ENCODE results near the gene CEACAM3.

The CEACAM3 gene

DNA sequence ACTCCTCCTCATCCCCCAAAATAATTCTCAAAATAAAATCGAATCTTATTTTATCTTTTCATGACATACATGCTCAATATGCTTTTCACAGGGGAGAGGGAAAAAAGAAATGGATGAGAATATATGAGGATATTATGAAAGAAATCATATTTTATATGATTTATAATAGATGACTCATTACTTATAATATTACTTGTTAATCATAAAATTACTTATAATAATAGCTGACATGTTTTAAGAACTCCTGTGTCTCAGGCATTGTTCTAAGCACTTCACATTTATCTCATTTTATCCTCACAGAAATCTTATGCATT is 3.0 kb upstream of the CEACAM3 start:
- no peak for DNase-seq

GRCh38 chr19:41795031-41795461 is 1.3 kb upstream of the CEACAM3 start:
- DNase-seq, result peak; percentile 54

DNA sequence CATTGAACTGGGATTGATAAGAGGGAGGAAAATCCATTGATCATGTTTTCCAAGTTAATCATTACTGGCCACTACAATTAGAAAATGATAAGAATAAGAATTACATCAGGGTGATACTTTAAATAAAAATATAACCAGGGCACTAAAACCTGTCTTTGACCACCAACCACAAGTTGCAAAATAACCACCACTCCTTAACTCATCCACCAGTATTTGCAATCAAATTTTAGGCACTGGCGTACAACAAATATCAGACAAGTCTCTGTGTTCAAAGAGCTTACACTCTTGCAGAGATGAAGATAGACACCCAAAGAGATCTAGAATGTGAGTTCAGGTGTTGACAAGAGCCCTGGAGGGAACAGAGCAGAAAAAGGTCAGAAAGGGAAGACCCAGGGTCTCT is 514 bp downstream of the CEACAM3 start:
- no peak for DNase-seq

DNA sequence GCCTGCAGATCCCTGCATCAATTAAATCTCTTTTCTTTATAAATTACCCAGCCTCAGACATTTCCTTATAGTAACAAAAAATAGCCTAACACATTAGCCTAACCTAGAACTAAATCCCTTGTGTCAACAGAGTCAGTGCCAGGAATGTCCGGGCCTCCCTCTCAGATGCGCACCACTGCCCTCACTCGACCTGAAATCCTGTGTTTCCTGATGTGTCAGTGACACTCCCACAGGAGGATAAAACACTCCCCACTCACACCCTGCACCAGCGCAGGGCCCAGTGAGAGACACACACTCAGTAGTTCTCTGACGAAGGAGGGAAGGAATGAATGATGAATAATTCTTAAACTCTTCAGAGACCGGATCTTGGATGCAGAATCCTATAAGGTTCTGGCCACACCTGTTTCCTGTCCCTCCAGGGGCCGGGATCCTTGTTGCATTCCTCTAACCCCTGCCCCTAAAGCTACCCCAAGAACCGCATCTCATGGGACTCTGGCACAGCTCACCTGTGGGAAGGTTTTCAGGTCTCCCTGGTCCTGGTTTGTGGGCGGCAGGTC is 3.1 kb downstream of the CEACAM3 start:
- DNase-seq, result no peak

GRCh38 chr19:41801031-41801430 is 4.6 kb downstream of the CEACAM3 start:
- DNase-seq, result no peak

DNA sequence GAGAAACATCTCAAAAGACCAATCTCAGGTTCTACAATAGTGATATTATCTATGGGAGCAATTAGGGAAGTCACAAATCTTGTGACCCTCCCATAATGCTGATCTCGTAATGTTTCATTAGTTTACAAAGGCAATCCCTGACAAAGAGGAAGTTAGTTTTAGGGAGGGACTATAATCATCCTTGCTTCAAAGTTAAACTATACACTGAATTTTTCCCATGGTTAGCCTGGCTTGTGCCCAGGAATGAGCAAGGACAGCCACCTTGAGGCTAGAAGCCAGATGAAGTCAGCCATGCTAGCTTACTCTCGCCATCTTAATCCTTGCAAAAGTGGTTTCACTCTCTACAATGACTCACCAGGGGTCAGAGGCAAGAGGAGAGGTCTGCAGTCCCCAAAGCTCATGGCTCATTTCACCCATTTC is 5.4 kb downstream of the CEACAM3 start:
- no peak for DNase-seq

DNA sequence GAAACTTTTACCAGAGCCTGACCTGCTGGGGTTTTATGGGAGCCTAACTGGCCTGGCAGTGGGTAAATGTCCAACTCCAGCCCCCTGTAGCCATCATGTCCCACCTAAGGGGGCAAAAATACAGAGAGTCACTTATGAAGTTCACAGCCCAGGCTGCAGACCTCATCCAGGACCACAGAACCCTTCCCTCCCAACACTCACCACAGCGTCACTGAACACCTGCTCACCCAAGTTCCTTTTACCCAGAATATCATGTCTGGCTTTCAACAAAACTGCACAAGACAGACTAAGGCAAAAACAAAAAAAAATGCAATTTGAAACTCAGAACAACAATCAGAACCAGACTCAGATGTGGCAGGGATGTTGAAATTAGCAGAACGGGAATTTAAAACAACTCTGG is 6.4 kb downstream of the CEACAM3 start:
- no peak for DNase-seq

DNA sequence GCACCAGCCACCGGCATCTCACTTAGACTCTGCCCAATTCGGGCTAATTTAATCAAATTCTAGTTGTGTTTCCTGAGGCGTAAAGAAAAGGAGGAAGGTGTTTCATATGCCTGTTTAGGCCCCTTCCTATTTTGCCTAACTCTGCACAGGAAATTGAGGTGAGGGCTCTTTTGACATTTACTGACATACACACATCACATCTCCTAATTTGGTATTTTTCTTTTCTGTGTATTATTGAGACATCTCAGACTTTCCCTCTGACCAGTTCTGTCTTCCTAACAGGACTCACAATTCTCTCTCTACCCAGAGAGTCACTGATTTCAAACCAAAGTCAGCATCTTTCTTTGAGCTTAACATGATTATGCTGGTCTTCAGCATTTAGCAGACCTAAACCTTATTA is 7.9 kb downstream of the CEACAM3 start:
- DNase-seq, result no peak

- DNase-seq, result no peak
These were observed 10.8 kb downstream of the CEACAM3 start for GRCh38 chr19:41807176-41807575.

- no peak for DNase-seq
These were observed 12.5 kb downstream of the CEACAM3 start for GRCh38 chr19:41808663-41809566.

GRCh38 chr19:41810301-41810700 is 13.9 kb downstream of the CEACAM3 start:
- no peak for DNase-seq

- DNase-seq, result no peak
These were observed 14.6 kb downstream of the CEACAM3 start for GRCh38 chr19:41811036-41811435.

GRCh38 chr19:41811981-41812380 is 15.6 kb downstream of the CEACAM3 start:
- DNase-seq, result no peak

DNA sequence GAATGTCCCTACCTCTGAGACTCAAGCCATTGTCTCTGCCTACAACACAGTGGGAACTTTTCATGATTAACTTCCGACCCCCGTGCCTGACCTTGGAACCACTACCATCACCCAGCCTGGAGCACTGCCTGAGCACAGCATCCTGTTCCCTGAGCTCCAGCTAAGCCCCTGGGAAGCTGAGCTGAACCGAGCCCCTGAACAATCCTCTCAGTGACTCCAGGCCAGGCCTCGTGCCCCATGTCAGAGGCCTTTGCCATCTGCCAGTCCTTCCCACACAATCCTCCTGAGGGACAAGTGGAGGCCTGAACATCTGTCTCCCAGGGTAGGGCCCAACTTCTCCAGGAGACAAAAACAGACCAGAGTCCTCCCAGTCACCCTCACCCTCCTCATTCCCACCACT is 17.5 kb downstream of the CEACAM3 start:
- DNase-seq, result no peak

DNA sequence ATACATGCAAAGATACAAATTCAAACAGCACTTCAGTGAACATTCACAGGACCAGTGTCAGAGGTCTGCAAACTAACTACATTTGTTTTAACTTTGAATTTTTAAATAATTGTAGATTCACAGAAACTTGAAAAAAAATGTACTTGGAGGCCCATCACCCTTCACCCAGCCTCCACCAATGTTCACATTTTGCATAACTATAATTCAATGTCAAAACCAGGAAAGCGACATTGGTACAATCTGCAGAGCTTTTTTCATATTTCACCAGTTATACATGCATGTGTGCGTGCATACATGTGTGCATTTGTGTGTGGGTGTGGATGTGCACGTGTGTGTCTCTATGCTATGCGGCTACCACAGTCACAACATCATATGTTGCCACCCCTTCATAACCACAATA is 18.9 kb downstream of the CEACAM3 start:
- DNase-seq, result no peak

- no peak for DNase-seq
These were observed 20.4 kb downstream of the CEACAM3 start for GRCh38 chr19:41816761-41817160.

DNA sequence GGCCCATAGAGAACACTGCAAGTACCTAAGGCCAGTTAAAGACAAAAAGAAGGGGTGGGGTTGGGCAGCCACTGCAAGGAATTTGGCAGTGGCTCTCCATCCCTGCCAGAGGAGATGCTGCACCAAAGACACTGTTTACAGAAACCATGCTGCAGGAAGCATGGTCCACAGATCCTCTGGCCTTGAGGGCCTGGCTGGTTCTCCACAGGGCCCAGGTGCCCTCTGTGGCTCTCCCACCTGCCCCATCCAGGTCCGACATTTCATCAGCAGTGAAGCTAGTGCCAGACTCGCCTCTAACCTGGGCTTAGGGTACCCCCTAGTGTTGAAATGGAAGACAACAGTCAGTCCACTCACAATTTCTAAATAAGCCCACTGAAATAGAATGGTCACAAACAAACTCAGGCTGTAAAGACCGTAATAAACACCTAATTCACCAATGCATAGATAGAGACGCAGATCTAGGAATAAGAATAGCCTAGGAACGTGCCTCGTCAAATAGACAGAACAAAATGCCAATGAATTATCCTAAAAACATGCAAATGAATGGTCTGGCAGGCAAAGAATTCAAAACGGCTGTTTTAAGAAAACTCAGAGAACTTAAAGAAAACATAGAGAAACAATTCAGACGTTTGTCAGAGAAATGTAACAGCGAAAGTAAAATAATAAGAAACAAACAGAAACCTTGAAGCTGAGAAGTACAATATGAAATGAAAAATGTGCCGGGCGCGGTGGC is 24.8 kb downstream of the CEACAM3 start:
- DNase-seq, result no peak

- DNase-seq, result no peak
These were observed 41.8 kb downstream of the CEACAM3 start for GRCh38 chr19:41837981-41838708.

- no peak for DNase-seq
These were observed 42.8 kb downstream of the CEACAM3 start for GRCh38 chr19:41839211-41839610.

DNA sequence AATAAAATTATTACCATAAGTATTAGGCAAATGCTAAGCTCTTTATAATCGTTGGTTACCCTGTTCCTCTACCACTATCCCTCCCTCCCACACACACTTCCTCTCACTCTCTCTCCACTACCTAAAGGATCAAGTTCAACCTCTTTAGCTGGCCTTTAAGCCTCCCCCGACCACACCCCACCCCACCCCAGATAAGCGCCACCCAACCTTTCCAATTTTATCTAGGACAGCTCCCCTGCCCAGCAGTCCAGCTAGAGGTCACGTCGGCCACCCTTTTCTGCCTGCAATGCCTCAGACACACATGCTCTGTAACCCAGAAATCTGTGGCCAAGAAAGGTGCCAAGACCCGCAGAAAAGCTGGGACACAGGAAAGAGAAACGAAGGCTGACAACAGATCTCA is 47.0 kb downstream of the CEACAM3 start:
- no peak for DNase-seq

DNA sequence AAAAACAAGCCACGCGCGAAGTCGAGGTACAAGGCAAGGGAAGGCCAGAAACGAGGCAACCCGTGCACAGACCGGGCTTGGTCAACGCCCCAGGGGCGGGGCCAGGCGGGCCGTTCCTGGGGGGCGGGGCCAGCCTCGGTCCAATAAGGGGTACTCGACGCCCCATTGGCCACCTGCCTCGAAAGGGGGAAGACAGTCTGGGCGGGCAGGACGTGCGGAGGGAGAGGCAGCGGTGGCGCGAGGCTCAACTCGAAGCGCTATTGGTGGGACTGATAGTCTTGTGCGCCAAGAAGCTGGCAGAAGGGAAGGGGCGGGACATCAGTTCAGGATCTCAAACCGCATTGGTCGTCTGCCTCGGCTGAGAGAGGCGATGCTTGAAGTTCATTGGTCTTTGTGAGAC is 48.2 kb downstream of the CEACAM3 start, which contains the start of gene LYPD4:
LYPD4 (minus strand) TSS at position 83 of the 400 bp plus-strand sequence. CDS start 5,398 bp downstream, outside the sequence.
- DNase-seq, result no peak

DNA sequence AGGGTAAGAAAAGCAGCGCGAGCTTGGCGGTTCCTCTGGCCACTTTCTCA is 48.4 kb downstream of the CEACAM3 start, which contains the start of gene DMRTC2:
DMRTC2 (plus strand) TSS at position 42 of the 50 bp plus-strand sequence. CDS start 2,387 bp downstream, outside the sequence.
- no peak for DNase-seq

DNA sequence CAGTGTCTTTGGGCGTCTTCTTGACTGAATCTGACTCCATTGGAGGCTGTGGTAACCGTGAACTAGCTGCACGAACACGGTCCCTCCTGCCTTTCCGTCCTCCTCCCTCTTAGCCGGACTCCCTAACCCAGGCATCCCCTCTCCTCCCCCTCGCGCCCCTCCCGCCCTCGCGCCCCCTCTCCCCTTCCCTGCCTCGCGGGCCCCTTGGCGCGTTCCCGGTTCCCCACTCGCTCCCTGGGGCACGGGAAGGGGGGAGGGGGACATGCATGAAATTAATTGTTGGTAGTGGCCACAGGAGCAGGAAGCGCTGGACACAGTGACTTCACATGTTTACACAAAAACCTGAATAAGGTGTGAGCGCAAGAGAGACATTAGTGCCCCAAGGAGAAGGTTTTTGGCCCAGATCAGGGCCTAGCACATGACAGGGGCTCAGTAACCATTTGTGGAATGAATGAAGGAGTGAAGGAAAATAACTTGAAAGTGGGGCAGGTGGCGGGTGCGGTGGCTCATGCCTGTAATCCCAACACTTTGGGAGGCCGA is 48.7 kb downstream of the CEACAM3 start:
- no peak for DNase-seq
